SK-N-MC (cell line): ENCODE measurements around the gene ESYT1.

Source experiments
- DNase-seq: peaks from one replicate; pipeline ENCODE4 v3.0.0-alpha.2; 2011; ENCODE audit warnings: low read depth, low spot score
- H3K27ac ChIP-seq: fragments of 200-600 bp; sonication (generic); 2 replicates; pipeline ENCODE4 v1.5.1; 2016; ENCODE audit warnings: mixed run types
- H3K36me3 ChIP-seq: fragments of 200-600 bp; sonication (generic); 2 replicates; pipeline ENCODE4 v1.6.1; 2017; ENCODE audit warnings: antibody characterized with exemption, low read length, mixed read lengths; ENCODE audit not compliant: insufficient read depth
- H3K4me3 ChIP-seq: fragments of 200-600 bp; sonication (generic); 2 replicates; pipeline ENCODE4 v1.5.1; 2016
- H3K9ac ChIP-seq: fragments of 200-600 bp; sonication (generic); 2 replicates; pipeline ENCODE4 v1.8.0; 2017; ENCODE audit warnings: mixed run types, mixed read lengths; ENCODE audit not compliant: insufficient read length
- H3K9me3 ChIP-seq: fragments of 200-600 bp; sonication (generic); 2 replicates; pipeline ENCODE4 v1.6.1; 2017; ENCODE audit warnings: low read depth, mild to moderate bottlenecking, antibody characterized with exemption, low read length, moderate library complexity, mixed read lengths
- EZH2 ChIP-seq: fragments of 200-600 bp; sonication (generic); IDR thresholded peaks from one replicate; pipeline ENCODE4 v1.6.1; 2017; ENCODE audit warnings: antibody characterized with exemption
- FOXP2 ChIP-seq: optimal IDR thresholded peaks from 2 replicates; pipeline ENCODE3; 2011; ENCODE audit warnings: mild to moderate bottlenecking, moderate library complexity; ENCODE audit not compliant: insufficient read depth; ENCODE audit errors: extremely low read length, control extremely low read depth
- POLR2AphosphoS5 ChIP-seq: IDR thresholded peaks from 2 replicates; pipeline ENCODE4 v1.6.1; 2012; ENCODE audit warnings: mild to moderate bottlenecking, low read depth, low read length, borderline replicate concordance

Gene ESYT1

GRCh38 chr12:56127888-56128669, at the start of gene ESYT1:
Gene ESYT1 (plus strand): TSS chr12:56128267. CDS start chr12:56128320, 53 bp downstream.
- Histone ChIP-seq H3K36me3 (peaks cover 25% of the 10 kb centered on the region), H3K27ac (peak within 1 kb of the TSS; percentile 92), H3K4me3 (peak within 1 kb of the TSS; percentile 89), H3K9me3 (no peaks in the 10 kb centered on the region), H3K9ac (peak within 1 kb of the TSS; percentile 84)
- TF ChIP-seq FOXP2 = peak; percentile 33
- TF ChIP-seq POLR2AphosphoS5 = peak; percentile 90
- TF ChIP-seq EZH2 = no peak
- peak; percentile 99 for DNase-seq

GRCh38 chr12:56078427-56078826, 49.6 kb upstream of the ESYT1 start:
- Histone ChIP-seq H3K9ac (no peak overlapping the region), H3K36me3 (no peaks in the 10 kb centered on the region), H3K4me3 (no peak overlapping the region; the same call in 1 of the 2 replicates), H3K27ac (no peak overlapping the region), H3K9me3 (no peaks in the 10 kb centered on the region)
- no peak for TF ChIP-seq EZH2
- no peak for TF ChIP-seq FOXP2
- TF ChIP-seq POLR2AphosphoS5 = no peak
- no peak for DNase-seq

DNA sequence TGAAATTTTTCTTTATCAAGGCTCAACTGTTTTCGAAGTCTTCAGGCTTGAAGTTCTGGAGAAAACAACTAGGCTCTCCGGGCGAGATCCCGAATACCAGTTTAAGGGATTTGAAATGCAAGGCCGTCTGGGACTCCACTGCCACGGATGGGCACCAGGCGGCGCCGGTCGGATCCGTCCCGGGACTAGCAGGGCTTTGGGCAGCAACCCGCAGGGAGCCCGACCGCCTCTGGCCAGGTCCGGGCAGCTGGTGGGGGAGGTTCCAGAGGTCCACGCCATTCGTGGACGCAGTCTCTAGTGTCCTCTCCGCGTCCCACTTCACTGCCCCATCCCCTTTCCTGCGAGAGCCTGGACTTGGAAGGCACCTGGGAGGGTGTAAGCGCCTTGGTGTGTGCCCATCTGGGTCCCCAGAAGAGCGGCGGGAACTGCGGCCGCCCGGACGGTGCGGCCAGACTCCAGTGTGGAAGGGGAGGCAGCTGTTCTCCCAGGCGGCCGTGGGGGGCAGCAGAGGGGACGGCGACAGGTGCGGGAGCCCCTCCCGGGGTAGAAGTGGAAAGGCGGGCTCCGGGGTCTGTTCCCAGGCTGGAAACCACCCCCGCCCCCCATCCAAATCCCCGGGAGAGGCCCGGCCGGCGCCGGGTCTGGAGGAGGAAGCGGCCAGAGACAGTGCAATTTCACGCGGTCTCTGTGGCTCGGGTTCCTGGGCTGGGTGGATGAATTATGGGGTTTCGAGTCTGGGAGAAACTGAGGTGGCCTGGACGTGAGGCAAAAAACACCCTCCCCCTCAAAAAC, 48.9 kb upstream of the ESYT1 start:
- H3K27ac ChIP-seq = no peak overlapping the region
- H3K4me3 ChIP-seq = peak overlapping the region; percentile 93
- H3K9ac ChIP-seq = peak overlapping the region; percentile 61
- no peaks in the 10 kb centered on the region for H3K36me3 ChIP-seq
- no peaks in the 10 kb centered on the region for H3K9me3 ChIP-seq
- TF ChIP-seq EZH2 (no peak), POLR2AphosphoS5 (no peak), FOXP2 (no peak)
- DNase-seq = no peak

GRCh38 chr12:56079723-56080555, 48.1 kb upstream of the ESYT1 start, which contains the start of gene ERBB3:
Gene ERBB3 (plus strand): TSS chr12:56080165. CDS start chr12:56080301, 136 bp downstream.
- no peak within 1 kb of the TSS for H3K27ac ChIP-seq
- H3K4me3 ChIP-seq = peak within 1 kb of the TSS; percentile 93
- H3K9ac ChIP-seq = peak within 1 kb of the TSS; percentile 61
- no peaks in the 10 kb centered on the region for H3K36me3 ChIP-seq
- no peaks in the 10 kb centered on the region for H3K9me3 ChIP-seq
- DNase-seq = no peak
- TF ChIP-seq POLR2AphosphoS5 (no peak), EZH2 (no peak), FOXP2 (no peak)

DNA sequence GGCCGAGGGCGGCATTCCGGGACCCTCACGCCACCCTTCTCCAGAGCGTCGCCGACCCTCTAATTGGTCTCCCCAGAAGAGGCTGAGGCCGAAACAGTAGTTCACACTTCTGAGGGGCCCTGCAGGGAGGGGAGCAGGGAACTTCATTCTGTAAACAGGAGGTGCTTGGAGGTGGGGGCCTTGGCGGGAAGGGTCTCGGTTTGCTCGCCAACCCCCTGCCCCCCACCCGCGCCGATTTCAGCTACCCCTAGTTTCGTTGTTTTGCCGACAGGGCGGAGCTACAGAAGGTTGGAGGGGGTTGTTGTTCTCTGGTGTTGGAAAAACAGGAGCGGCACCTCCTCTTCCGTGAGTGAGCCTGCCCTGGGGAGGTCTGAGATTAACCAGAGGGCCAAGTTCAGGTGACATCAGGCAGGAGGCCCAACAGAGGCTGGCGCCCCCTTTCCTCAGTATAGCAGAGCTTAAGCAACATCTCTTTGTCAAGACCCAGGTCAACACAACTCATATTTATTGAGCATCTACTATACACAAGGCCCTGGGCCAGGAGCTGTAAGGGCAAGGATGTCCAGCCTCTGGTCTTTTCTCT, 47.4 kb upstream of the ESYT1 start:
- Histone ChIP-seq H3K36me3 (no peaks in the 10 kb centered on the region), H3K9ac (no peak overlapping the region), H3K9me3 (no peaks in the 10 kb centered on the region), H3K4me3 (0 out of 2 replicates have a peak overlapping the region, but pooled peaks have one; percentile 93), H3K27ac (no peak overlapping the region)
- TF ChIP-seq FOXP2 (no peak), POLR2AphosphoS5 (no peak), EZH2 (no peak)
- no peak for DNase-seq

DNA sequence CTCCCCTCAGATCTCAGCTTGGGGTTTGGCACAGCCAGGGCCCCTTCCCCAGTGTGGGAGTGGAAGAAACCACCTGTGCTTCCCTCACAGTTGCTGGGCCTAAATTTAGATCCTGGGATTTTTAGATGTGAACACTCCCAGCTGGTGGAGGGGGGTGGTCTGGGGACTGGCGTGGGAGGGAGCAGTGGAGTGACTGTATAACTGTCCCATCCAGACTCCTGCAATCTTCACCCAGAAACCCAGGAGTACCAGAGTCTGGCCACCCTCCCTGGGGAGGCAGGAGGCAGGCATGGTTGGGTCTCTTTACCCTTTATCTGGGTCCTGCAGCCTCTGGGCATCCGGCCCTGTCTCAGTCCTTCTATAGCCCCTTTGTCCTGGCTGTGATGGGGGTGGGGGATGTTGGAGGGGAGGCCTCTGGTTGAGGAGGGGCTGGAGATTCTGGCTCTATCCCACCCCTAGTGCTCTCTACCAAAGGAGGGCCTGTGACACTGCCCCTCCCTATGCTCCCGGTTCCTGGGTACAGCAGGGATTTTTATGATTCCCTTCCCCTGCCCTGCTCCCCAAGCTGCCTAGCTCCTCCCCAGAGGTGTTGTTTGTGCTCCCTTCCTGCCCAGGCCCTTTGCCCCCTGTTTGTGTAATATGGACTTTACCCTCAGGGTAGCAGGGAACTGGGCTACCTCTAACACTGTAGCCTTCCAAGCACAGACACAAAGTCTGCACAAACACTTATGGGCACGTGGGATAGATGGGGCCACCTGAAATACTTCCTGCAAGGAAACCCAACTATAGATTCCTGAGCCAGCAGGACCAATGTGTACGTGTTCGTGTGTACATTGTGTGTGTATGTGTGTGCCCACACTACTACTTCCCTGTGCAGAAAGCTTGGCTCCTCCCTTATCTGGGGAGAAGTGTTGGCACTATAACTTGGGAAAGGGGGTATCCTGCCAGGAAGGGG, 46.4 kb upstream of the ESYT1 start:
- no peak overlapping the region for H3K27ac ChIP-seq
- no peaks in the 10 kb centered on the region for H3K9me3 ChIP-seq
- H3K4me3 ChIP-seq = no peak overlapping the region
- no peak overlapping the region for H3K9ac ChIP-seq
- TF ChIP-seq FOXP2 = no peak
- TF ChIP-seq POLR2AphosphoS5 = no peak
- no peak for TF ChIP-seq EZH2
- no peak for DNase-seq
- no peaks in the 10 kb centered on the region for H3K36me3 ChIP-seq

DNA sequence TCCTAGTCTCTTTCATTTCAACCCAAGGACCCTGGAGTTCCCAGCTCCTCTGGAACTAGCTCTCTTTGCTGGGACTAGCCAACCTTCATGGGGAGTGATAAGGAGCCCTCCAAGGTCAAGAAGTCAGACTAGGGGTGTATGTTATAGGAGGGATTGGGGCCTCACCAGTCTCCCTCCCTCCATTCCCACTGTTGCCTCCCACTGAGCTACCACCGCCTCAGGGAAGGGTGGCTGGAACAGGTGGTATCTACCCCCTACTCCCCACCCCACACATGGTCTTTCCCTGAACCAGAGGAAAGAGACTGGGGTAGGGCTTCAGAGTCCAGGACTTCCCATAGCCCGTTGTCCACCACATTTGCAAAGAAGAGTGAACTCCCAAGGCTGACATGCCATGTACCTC, 45.7 kb upstream of the ESYT1 start:
- no peak for DNase-seq
- TF ChIP-seq FOXP2 (no peak), POLR2AphosphoS5 (no peak), EZH2 (no peak)
- Histone ChIP-seq H3K36me3 (no peaks in the 10 kb centered on the region), H3K9me3 (no peaks in the 10 kb centered on the region), H3K9ac (no peak overlapping the region), H3K4me3 (no peak overlapping the region), H3K27ac (no peak overlapping the region)
